Colonic mucosa (tissue), 4 donors: ENCODE measurements around the gene RELT. TPM values are rescaled to one million over a fixed set of nuclear protein-coding genes. Genes with fewer than 3 reads are reported as not detected.

Experiments used
- DNase-seq: peaks from one replicate; pipeline ENCODE4 v3.0.0-alpha.2; 2020
- H3K27ac ChIP-seq: fragments of 200-600 bp; one replicate; pipeline ENCODE4 v1.8.0; 2021
- H3K27me3 ChIP-seq: fragments of 200-600 bp; one replicate; pipeline ENCODE4 v1.8.0; 2021
- H3K36me3 ChIP-seq: fragments of 200-600 bp; one replicate; pipeline ENCODE4 v1.8.0; 2021
- H3K4me1 ChIP-seq: fragments of 200-600 bp; one replicate; pipeline ENCODE4 v1.8.0; 2021; ENCODE audit warnings: mild to moderate bottlenecking
- H3K4me3 ChIP-seq: fragments of 200-600 bp; one replicate; pipeline ENCODE4 v1.8.0; 2021
- H3K9ac ChIP-seq, 2 donors: one replicate each; pipeline ENCODE4 v1.7.0; 2013; ENCODE audit warnings: control low read depth in 2 of 2, low read depth in 2 of 2, low read length in 2 of 2
- H3K9me3 ChIP-seq: fragments of 200-600 bp; one replicate; pipeline ENCODE4 v1.8.0; 2021
- CTCF ChIP-seq: fragments of 200-600 bp; IDR thresholded peaks from one replicate; pipeline ENCODE4 v1.8.0; 2022; ENCODE audit warnings: antibody characterized with exemption, mild to moderate bottlenecking
- intact Hi-C: fragments of 100-400 bp; cut with DNase I; formaldehyde crosslinking; loops from one replicate; pipeline ENCODE4 v1.14.1; 2022
- total RNA-seq, 2 donors: library from RNA; stranded (reverse); fragmentation: NEBNext Ultra II Directional in 1 of 2; extraction: Animal tissue kit (Norgen Biotek cat#: 25700) in 1 of 2; gene quantifications; one replicate each; pipeline ENCODE4 v1.2.1, GENCODE V29; 2021
- donor health status: healthy.
- donor health status: DM: no; HTN: no; CAD: no.
- donor health status: DM: no; HTN: no; CAD: no.

The RELT gene
- total RNA-seq, 2 donors from 2014 or later: 4.0 to 7.1 TPM

DNA sequence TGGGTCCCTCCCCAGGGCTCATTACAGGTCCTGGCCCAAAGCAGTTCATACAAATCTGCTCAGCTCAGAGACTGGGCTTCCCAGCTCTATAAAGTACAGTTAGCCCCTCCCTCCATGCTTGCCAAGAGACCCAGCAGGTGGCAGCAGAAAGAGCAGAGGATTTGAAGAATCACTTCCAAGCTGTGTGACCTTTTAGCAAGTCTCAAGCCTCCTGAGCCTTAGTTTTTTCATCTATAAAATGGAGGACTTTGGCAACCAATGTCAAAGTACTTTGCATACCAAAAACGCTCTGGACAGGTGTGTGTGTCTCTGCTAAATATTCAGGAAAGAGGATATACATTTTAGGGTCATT is 26.6 kb downstream of the RELT start:
- no peaks in the 10 kb centered on the region for H3K9me3 ChIP-seq
- no peaks in the 10 kb centered on the region for H3K36me3 ChIP-seq
- no peaks in the 10 kb centered on the region for H3K27me3 ChIP-seq
- H3K4me3 ChIP-seq: no peak overlapping the region
- intact Hi-C loops: no loop called here
- H3K4me1 ChIP-seq: no peaks in the 10 kb centered on the region
- no peak overlapping the region for H3K27ac ChIP-seq
- no peak for TF ChIP-seq CTCF
- H3K9ac ChIP-seq: no peak overlapping the region
- no peak for DNase-seq

DNA sequence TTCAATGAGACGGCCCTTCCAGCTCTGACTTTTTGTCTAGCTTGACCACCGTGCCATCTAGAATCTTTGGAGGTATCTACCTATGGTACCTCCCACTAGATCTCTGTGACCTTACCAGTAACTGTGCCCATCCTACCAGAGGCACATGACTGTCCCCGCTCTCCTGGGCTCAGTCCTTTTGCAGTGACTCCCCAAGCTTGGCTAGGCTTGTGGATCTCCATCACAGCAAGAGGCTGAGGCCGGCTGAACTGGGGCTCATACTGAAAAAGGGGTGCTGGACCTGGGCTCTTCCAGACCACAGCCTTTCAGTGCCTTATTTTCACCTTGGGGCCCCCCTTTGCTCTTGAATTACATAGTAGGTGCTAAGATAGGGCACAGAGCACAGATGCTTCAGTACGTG is 27.3 kb downstream of the RELT start:
- no peak for DNase-seq
- no peak for TF ChIP-seq CTCF
- H3K9me3 ChIP-seq: no peaks in the 10 kb centered on the region
- H3K27me3 ChIP-seq: no peaks in the 10 kb centered on the region
- no peaks in the 10 kb centered on the region for H3K4me1 ChIP-seq
- H3K36me3 ChIP-seq: no peaks in the 10 kb centered on the region
- intact Hi-C loops: no loop called here
- H3K27ac ChIP-seq: no peak overlapping the region
- H3K4me3 ChIP-seq: no peak overlapping the region
- H3K9ac ChIP-seq: no peak overlapping the region

- no peak for DNase-seq
- no peak for TF ChIP-seq CTCF
- Histone ChIP-seq H3K27ac (no peak overlapping the region), H3K4me3 (no peak overlapping the region), H3K9me3 (no peaks in the 10 kb centered on the region), H3K36me3 (no peaks in the 10 kb centered on the region), H3K9ac (no peak overlapping the region), H3K27me3 (no peaks in the 10 kb centered on the region), H3K4me1 (no peaks in the 10 kb centered on the region)
- intact Hi-C loops: no loop called here
These were observed 27.8 kb downstream of the RELT start for GRCh38 chr11:73404048-73404447.

DNA sequence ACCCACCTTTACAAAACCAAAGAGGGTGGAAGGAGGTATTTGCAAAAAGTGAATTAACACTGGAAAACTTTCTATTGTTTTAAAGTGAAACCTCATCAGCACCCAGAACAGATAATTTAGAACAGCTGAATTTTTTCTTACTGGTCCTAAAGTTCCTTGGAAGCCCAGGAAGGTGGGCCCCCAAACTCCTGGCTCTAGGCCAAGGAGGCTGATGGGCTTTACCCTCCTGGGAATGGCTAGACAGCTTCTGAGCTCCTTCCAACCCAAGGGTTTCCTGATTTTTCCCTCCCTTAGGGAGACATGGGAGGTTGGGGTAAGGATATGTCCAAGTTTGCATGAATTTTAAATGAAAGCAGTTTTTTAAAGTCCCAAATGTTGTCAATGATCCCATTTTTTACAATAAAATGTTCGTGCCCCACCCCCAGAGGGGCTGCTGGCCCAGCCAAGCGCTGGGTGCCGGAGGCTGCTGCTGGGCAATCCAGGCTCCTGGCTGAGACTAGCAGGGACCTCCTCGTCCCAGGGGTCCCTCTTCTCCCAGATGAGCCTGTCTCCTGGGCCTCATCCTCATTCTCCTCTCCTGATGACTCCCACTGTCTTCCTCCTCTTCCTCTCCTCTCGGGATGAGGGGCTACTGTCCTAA is 28.4 kb downstream of the RELT start:
- no peak for TF ChIP-seq CTCF
- H3K4me3 ChIP-seq: no peak overlapping the region
- H3K27ac ChIP-seq: no peak overlapping the region
- H3K9me3 ChIP-seq: no peaks in the 10 kb centered on the region
- H3K4me1 ChIP-seq: no peaks in the 10 kb centered on the region
- no peaks in the 10 kb centered on the region for H3K36me3 ChIP-seq
- intact Hi-C loops: no loop called here
- no peak overlapping the region for H3K9ac ChIP-seq
- DNase-seq: no peak
- H3K27me3 ChIP-seq: no peaks in the 10 kb centered on the region

DNA sequence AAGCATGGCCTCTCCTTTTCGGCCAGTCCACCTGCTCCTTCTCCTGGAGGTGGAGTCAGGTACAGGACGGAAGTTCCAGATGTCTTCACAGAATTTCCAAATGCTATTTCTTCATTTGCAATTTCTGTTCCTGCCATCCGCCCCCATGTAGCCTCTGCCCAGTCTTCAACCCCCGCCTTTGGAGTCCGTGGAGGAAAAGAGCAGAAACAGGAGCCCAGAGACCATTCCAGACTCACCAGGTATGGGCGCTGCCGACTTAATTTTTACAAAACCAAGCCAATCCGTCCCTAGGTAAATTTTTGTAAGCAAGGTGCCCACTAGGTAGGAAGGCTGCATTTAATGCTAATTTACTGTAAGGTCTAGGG is 28.9 kb downstream of the RELT start:
- no peak overlapping the region for H3K27ac ChIP-seq
- intact Hi-C loops: no loop called here
- H3K4me1 ChIP-seq: no peaks in the 10 kb centered on the region
- no peak overlapping the region for H3K9ac ChIP-seq
- H3K27me3 ChIP-seq: no peaks in the 10 kb centered on the region
- H3K36me3 ChIP-seq: no peaks in the 10 kb centered on the region
- H3K9me3 ChIP-seq: no peaks in the 10 kb centered on the region
- no peak for TF ChIP-seq CTCF
- no peak overlapping the region for H3K4me3 ChIP-seq
- DNase-seq: no peak
